Fibroblast of villous mesenchyme (primary cell): ENCODE data around the gene HS3ST1. TPM values are rescaled to one million over a fixed set of nuclear protein-coding genes. Genes with fewer than 3 reads are reported as not detected.

Experiments used
- DNase-seq: peaks from one replicate; pipeline ENCODE4 v3.0.0-alpha.2; 2010; ENCODE audit warnings: low read depth
- H3K4me3 ChIP-seq: 2 replicates; pipeline ENCODE4 v1.5.1; 2011; ENCODE audit warnings: low read depth, mild to moderate bottlenecking, low read length
- CTCF ChIP-seq: IDR thresholded peaks from 2 replicates; pipeline ENCODE4 v1.5.1; 2012; ENCODE audit warnings: low read depth, mild to moderate bottlenecking, low read length; ENCODE audit not compliant: insufficient read depth
- total RNA-seq: library from RNA; depleted of rRNA; stranded (reverse); fragments of >200 nt; gene quantifications from 2 replicates; pipeline ENCODE4 v1.2.3, GENCODE V29; 2012

Gene HS3ST1
- total RNA-seq, 1 donor = not detected

- no peak for DNase-seq
- no peak for TF ChIP-seq CTCF
- no peak overlapping the region for H3K4me3 ChIP-seq
Observed at GRCh38 chr4:11438647-11439046, 10.0 kb upstream of the HS3ST1 start.

DNA sequence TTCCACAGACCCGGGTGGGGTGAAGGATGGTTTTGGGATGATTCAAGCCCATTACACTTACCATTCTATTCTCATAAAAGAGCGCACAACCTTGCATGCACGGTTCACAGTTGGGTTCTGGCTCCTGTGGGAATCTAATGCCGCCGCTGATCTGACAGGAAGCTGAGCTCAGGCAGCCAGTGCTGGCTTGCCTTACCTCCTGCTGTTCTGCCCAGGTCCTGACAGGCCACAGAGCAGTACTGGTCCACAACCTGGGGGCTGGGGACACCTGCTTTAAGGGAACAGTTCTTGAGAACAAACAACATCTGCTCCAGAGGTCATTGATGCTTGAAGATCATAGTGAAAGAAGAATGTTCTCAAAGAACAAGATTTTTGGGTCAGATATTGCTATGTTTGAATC, 8.0 kb upstream of the HS3ST1 start:
- TF ChIP-seq CTCF = no peak
- DNase-seq = no peak
- no peak overlapping the region for H3K4me3 ChIP-seq

DNA sequence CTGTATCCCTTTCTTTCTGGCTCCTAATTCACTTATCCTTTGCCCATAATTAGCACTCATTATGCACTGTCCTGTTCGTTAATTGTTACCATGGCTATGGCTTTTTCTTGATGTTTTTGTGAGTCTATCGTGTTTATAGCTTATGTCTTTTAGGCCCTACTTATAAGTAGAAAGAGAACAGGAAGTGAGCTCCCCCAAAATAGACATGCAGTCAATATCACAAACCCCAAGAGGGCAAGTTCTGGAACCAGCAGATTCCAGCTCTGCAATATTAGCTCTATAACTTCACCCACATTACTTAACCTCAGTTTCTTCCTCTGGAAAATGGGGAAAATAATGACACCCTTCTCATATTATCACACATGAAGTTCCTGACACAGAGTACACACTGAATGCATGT, 7.4 kb upstream of the HS3ST1 start:
- no peak for TF ChIP-seq CTCF
- DNase-seq = no peak
- H3K4me3 ChIP-seq = no peak overlapping the region

- H3K4me3 ChIP-seq = no peak overlapping the region
- TF ChIP-seq CTCF = no peak
- no peak for DNase-seq
Observed at GRCh38 chr4:11435557-11435956, 6.9 kb upstream of the HS3ST1 start.

GRCh38 chr4:11431111-11431510, 2.4 kb upstream of the HS3ST1 start:
- DNase-seq = no peak
- no peak for TF ChIP-seq CTCF
- no peak overlapping the region for H3K4me3 ChIP-seq

DNA sequence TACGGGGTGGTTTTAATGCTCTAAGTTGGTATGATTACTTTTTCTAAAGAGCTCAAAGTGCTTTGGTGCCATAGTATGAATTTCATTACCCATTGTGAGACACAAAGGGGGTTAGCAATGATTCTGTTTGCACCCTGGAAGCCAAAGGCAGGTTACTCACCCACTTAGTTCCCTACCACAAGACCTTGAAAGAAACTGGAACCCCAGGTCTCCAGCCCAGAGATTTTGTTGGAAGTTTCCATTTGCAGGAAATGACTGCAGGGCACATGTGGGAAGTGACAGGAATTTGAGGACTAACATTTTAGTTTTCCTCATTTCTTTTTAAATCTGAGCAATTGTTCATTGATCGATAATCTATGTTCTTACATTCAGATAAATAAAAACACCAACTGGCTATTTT, 1.8 kb upstream of the HS3ST1 start:
- no peak for TF ChIP-seq CTCF
- no peak overlapping the region for H3K4me3 ChIP-seq
- DNase-seq = no peak

DNA sequence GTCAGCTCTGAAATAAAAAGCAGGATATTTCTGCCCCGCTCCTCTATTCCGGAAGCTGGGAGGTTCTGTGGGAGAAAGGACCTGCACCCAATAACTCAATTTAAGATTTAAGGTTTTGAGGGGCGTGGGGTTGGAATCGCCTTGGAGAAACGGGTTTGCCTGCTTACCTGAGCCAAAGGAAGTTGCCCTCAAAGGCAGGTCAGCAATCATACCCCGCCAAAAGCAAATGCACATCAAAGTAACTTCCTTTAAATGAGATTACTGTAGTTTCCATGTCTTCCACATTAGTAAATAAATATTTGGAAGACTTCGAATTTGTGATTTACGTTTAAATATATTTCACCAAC, 978 bp upstream of the HS3ST1 start:
- TF ChIP-seq CTCF = no peak
- H3K4me3 ChIP-seq = no peak overlapping the region

More for the DNA sequence above, 978 bp upstream of the HS3ST1 start:
- DNase-seq = no peak
